ENCODE measurements around the gene PCCA. TPM values are rescaled to one million over a fixed set of nuclear protein-coding genes. Genes with fewer than 3 reads are reported as not detected.

The PCCA gene
- total and polyA plus RNA-seq, 2 donors (not counting 3 experiments of a cell fraction or from before 2014, with no cell fraction given) = 5.7 to 20.2 TPM

GRCh38 chr13:100528820-100529219 is 439.9 kb downstream of the PCCA start:
- intact Hi-C loops (cut with micrococcal nuclease) = no loop called here
- H3K79me2 ChIP-seq (ENCODE audit: control insufficient read depth, insufficient read depth, low read length) = no peaks in the 10 kb centered on the region
- H3K9me1 ChIP-seq (replicated peaks; ENCODE audit: control insufficient read depth, extremely low read depth, insufficient read depth, low read length) = no peaks in the 10 kb centered on the region
- no peak overlapping the region for H3K9ac ChIP-seq (replicated peaks; ENCODE audit: extremely low read depth, insufficient read depth, low read length)
- H3K9me3 ChIP-seq (replicated peaks; ENCODE audit: control insufficient read depth, insufficient read depth, low read length) = no peaks in the 10 kb centered on the region
- no peak overlapping the region for H2AFZ ChIP-seq (ENCODE audit: low read depth, low read length)
- H3K27ac ChIP-seq (ENCODE audit: insufficient read depth, low read depth, low read length) = no peak overlapping the region
- dilution Hi-C loops (cut with MboI; ENCODE audit: extremely low pct_ligation_motif_present, low sequenced_read_pairs) = no loop called here
- no peak overlapping the region for H3K4me3 ChIP-seq (replicated peaks in 1 of 3; ENCODE audit: insufficient read depth in 1 of 3, low read depth in 1 of 3, low read length in 3 of 3)
- TF ChIP-seq EZH2 (IDR thresholded peaks at IDR 0.05; ENCODE audit: borderline replicate concordance, low read depth, low read length, severe bottlenecking) (no peak), MAX (IDR thresholded peaks at IDR 0.05; ENCODE audit: insufficient read depth, insufficient read length) (no peak), MYC (IDR thresholded peaks at IDR 0.05; ENCODE audit: low read depth, low read length) (no peak), POLR2A (IDR thresholded peaks at IDR 0.05; ENCODE audit: low read depth, low read length) (no peak), GATA2 (IDR thresholded peaks at IDR 0.05; ENCODE audit: insufficient read depth, insufficient read length, low read depth, low read length) (no peak), CTCF (IDR thresholded peaks at IDR 0.05; ENCODE audit: extremely low read depth in 1 of 2, insufficient read depth in 1 of 2, low read depth in 1 of 2, low read length in 2 of 2) (no peak), POLR2AphosphoS5 (IDR thresholded peaks at IDR 0.05; ENCODE audit: insufficient read depth, low read depth, low read length) (no peak), FOS (IDR thresholded peaks at IDR 0.05; ENCODE audit: borderline replicate concordance, insufficient read depth, low read length) (no peak), JUN (IDR thresholded peaks at IDR 0.05; ENCODE audit: borderline replicate concordance, insufficient read depth, insufficient read length, low read depth) (no peak)
- no peaks in the 10 kb centered on the region for H4K20me1 ChIP-seq (replicated peaks; ENCODE audit: control insufficient read depth, extremely low read depth, insufficient read depth, low read length)
- FAIRE-seq = no peak
- no TSS peak for BruUV-seq (replicated peaks)
- peaks cover 0 to 4% of the 10 kb centered on the region in 2 experiments for H3K36me3 ChIP-seq (ENCODE audit: control insufficient read depth in 2 of 2, extremely low read depth in 1 of 2, insufficient read depth in 2 of 2, low read length in 2 of 2)
- H3K4me1 ChIP-seq (ENCODE audit: control insufficient read depth, extremely low read depth, insufficient read depth, low read length) = no peaks in the 10 kb centered on the region
- H3K4me2 ChIP-seq (ENCODE audit: insufficient read depth, low read length) = no peak overlapping the region
- no peaks in the 10 kb centered on the region for H3K27me3 ChIP-seq (ENCODE audit: control insufficient read depth in 2 of 2, insufficient read depth in 2 of 2, low read length in 2 of 2)
- ChIA-PET CTCF (no interaction called here), POLR2A (no interaction called here)
- no peak for DNase-seq (ENCODE audit: low read depth, low spot score)
